Measurements from ENCODE around the gene TRIB2. TPM values are rescaled to one million over a fixed set of nuclear protein-coding genes. Genes with fewer than 3 reads are reported as not detected.

The TRIB2 gene
- total and polyA plus RNA-seq, 2 of the 13 experiments (the other 11 are each of a cell fraction or from before 2014, with no cell fraction given): 1.1 to 2.3 TPM

DNA sequence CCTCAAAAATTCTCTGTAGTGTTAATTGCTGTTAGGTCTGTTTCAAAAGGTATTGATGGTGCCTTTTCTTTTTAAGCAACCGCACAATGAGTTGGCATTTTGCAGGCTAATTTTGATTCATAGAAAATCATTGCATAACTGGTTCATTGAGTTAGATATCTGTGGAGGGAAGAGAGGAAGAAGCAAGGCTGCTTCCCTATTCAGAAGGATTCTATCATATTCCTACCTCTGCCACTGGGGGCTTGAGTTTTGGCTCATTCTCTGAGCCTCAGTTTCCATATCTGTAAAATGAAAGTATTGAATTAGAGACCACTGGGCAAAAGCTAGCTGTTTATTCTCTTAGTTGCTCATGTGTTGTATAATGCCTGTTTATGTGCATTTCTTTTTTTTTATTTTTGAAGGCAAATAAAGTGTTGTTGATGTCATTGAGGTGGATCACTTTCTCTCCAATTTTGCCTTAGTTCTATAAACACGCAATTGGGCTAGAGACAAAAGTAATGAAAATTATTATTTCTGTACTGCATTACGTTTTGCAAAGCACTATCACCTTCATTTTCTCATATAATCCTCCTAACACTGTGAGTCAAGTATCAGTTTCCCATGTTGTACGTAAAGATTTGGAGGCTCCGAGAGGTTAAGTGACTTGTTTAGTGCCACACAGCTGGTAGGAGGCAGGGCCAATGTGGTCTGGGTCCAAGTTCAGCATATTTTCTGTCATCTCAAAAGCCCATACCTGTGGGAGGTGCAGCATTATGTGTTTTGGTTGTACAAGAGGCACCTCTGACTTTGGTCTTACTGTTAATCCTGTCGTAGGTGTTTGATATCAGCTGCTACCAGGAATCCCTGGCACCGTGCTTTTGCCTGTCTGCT is 5.9 kb downstream of the TRIB2 start:
- POLR2A ChIA-PET: no interaction called here
- H3K27ac ChIP-seq (ENCODE audit: extremely low read length, insufficient read depth, low read length): no peak overlapping the region
- TF ChIP-seq, protein P1, sequence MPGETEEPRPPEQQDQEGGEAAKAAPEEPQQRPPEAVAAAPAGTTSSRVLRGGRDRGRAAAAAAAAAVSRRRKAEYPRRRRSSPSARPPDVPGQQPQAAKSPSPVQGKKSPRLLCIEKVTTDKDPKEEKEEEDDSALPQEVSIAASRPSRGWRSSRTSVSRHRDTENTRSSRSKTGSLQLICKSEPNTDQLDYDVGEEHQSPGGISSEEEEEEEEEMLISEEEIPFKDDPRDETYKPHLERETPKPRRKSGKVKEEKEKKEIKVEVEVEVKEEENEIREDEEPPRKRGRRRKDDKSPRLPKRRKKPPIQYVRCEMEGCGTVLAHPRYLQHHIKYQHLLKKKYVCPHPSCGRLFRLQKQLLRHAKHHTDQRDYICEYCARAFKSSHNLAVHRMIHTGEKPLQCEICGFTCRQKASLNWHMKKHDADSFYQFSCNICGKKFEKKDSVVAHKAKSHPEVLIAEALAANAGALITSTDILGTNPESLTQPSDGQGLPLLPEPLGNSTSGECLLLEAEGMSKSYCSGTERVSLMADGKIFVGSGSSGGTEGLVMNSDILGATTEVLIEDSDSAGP (CRISPR knock-in tag; IDR thresholded peaks at IDR 0.05; ENCODE audit: borderline replicate concordance): no peak
- TF ChIP-seq, protein P2, sequence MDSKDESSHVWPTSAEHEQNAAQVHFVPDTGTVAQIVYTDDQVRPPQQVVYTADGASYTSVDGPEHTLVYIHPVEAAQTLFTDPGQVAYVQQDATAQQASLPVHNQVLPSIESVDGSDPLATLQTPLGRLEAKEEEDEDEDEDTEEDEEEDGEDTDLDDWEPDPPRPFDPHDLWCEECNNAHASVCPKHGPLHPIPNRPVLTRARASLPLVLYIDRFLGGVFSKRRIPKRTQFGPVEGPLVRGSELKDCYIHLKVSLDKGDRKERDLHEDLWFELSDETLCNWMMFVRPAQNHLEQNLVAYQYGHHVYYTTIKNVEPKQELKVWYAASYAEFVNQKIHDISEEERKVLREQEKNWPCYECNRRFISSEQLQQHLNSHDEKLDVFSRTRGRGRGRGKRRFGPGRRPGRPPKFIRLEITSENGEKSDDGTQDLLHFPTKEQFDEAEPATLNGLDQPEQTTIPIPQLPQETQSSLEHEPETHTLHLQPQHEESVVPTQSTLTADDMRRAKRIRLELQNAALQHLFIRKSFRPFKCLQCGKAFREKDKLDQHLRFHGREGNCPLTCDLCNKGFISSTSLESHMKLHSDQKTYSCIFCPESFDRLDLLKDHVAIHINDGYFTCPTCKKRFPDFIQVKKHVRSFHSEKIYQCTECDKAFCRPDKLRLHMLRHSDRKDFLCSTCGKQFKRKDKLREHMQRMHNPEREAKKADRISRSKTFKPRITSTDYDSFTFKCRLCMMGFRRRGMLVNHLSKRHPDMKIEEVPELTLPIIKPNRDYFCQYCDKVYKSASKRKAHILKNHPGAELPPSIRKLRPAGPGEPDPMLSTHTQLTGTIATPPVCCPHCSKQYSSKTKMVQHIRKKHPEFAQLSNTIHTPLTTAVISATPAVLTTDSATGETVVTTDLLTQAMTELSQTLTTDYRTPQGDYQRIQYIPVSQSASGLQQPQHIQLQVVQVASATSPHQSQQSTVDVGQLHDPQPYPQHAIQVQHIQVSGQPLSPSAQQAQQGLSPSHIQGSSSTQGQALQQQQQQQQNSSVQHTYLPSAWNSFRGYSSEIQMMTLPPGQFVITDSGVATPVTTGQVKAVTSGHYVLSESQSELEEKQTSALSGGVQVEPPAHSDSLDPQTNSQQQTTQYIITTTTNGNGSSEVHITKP (CRISPR knock-in tag; IDR thresholded peaks at IDR 0.05; ENCODE audit: low read depth): no peak
- no peak for TF ChIP-seq ZNF556 (CRISPR knock-in tag; IDR thresholded peaks at IDR 0.05; ENCODE audit: borderline replicate concordance)
- TF ChIP-seq, protein P3, sequence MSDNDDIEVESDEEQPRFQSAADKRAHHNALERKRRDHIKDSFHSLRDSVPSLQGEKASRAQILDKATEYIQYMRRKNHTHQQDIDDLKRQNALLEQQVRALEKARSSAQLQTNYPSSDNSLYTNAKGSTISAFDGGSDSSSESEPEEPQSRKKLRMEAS (IDR thresholded peaks at IDR 0.05): no peak
- TF ChIP-seq ZNF670 (CRISPR knock-in tag; IDR thresholded peaks at IDR 0.05; ENCODE audit: borderline replicate concordance): no peak
- TF ChIP-seq ADNP (CRISPR knock-in tag; IDR thresholded peaks at IDR 0.05): no peak
- TF ChIP-seq TARDBP (CRISPR knock-in tag; IDR thresholded peaks at IDR 0.05): no peak
- no peak for TF ChIP-seq ZNF335 (CRISPR knock-in tag; IDR thresholded peaks at IDR 0.05)
- no peak for TF ChIP-seq ZNF558 (CRISPR knock-in tag; IDR thresholded peaks at IDR 0.05; ENCODE audit: borderline replicate concordance)
- no peak for TF ChIP-seq NKX3-1 (CRISPR knock-in tag; IDR thresholded peaks at IDR 0.05)
- TF ChIP-seq, protein P4, sequence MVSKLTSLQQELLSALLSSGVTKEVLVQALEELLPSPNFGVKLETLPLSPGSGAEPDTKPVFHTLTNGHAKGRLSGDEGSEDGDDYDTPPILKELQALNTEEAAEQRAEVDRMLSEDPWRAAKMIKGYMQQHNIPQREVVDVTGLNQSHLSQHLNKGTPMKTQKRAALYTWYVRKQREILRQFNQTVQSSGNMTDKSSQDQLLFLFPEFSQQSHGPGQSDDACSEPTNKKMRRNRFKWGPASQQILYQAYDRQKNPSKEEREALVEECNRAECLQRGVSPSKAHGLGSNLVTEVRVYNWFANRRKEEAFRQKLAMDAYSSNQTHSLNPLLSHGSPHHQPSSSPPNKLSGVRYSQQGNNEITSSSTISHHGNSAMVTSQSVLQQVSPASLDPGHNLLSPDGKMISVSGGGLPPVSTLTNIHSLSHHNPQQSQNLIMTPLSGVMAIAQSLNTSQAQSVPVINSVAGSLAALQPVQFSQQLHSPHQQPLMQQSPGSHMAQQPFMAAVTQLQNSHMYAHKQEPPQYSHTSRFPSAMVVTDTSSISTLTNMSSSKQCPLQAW (CRISPR knock-in tag; IDR thresholded peaks at IDR 0.05): no peak
- TF ChIP-seq, protein P5, sequence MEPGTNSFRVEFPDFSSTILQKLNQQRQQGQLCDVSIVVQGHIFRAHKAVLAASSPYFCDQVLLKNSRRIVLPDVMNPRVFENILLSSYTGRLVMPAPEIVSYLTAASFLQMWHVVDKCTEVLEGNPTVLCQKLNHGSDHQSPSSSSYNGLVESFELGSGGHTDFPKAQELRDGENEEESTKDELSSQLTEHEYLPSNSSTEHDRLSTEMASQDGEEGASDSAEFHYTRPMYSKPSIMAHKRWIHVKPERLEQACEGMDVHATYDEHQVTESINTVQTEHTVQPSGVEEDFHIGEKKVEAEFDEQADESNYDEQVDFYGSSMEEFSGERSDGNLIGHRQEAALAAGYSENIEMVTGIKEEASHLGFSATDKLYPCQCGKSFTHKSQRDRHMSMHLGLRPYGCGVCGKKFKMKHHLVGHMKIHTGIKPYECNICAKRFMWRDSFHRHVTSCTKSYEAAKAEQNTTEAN (CRISPR knock-in tag; conservative IDR thresholded peaks at IDR 0.05): no peak
- no peak for TF ChIP-seq ZNF510 (CRISPR knock-in tag; IDR thresholded peaks at IDR 0.05; ENCODE audit: low read depth)
- TF ChIP-seq PITX1 (CRISPR knock-in tag; IDR thresholded peaks at IDR 0.05): no peak
- no peak for TF ChIP-seq ZSCAN12 (CRISPR knock-in tag; IDR thresholded peaks at IDR 0.05)
- no peak for TF ChIP-seq MED1 (CRISPR knock-in tag; IDR thresholded peaks at IDR 0.05)

More for the DNA sequence above, 5.9 kb downstream of the TRIB2 start:
- DNase-seq (ENCODE audit: low spot score): no peak
- Histone ChIP-seq H3K4me1 (ENCODE audit: insufficient read depth, low read length) (peaks cover 24% of the 10 kb centered on the region), H2AFZ (ENCODE audit: low read length) (no peak overlapping the region), H3K79me2 (ENCODE audit: insufficient read depth, low read length) (no peaks in the 10 kb centered on the region), H4K20me1 (ENCODE audit: insufficient read depth, low read length) (no peaks in the 10 kb centered on the region), H3K4me2 (ENCODE audit: low read depth, low read length) (no peak overlapping the region), H3K4me3 (replicated peaks in 1 of 3; ENCODE audit: insufficient read depth in 1 of 3, low read depth in 2 of 3, low read length in 3 of 3) (no peak overlapping the region), H3K9ac (ENCODE audit: insufficient read depth, low read depth, low read length) (no peak overlapping the region), H3K9me3 (ENCODE audit: low read length) (no peaks in the 10 kb centered on the region), H3K36me3 (replicated peaks in 1 of 2; ENCODE audit: control insufficient read depth in 1 of 2, insufficient read depth in 2 of 2, low read length in 2 of 2) (no peaks in the 10 kb centered on the region), H3K27me3 (ENCODE audit: control insufficient read depth in 1 of 2, insufficient read depth in 2 of 2, low read length in 2 of 2) (peaks cover 0 to 21% of the 10 kb centered on the region in 2 experiments)
- 76% methylated on average over 7 of the region's 7 CpGs for WGBS (ENCODE audit: low lambda C conversion rate)
- in situ Hi-C loops (cut with HindIII; ENCODE audit: extremely low pct_ligation_motif_present, low pct_unique_long_range_greater_than_20kb): no loop called here
- no peak for FAIRE-seq
- ATAC-seq: no peak
- intact Hi-C loops (cut with micrococcal nuclease; ENCODE audit: unreplicated experiment): no loop called here
- CTCF ChIA-PET (ENCODE audit: low intra/inter-chr PET ratio, low total read pairs): no interaction called here
- no TSS peak for BruUV-seq (replicated peaks)
